GM19455 (cell line): Measurements from ENCODE around the gene NSMCE3.

Experiments used
- ATAC-seq: cut with Tn5 transposase; IDR thresholded peaks from one replicate; pipeline ENCODE4 v1.9.1; 2021; ENCODE audit not compliant: unreplicated experiment

Gene NSMCE3

DNA sequence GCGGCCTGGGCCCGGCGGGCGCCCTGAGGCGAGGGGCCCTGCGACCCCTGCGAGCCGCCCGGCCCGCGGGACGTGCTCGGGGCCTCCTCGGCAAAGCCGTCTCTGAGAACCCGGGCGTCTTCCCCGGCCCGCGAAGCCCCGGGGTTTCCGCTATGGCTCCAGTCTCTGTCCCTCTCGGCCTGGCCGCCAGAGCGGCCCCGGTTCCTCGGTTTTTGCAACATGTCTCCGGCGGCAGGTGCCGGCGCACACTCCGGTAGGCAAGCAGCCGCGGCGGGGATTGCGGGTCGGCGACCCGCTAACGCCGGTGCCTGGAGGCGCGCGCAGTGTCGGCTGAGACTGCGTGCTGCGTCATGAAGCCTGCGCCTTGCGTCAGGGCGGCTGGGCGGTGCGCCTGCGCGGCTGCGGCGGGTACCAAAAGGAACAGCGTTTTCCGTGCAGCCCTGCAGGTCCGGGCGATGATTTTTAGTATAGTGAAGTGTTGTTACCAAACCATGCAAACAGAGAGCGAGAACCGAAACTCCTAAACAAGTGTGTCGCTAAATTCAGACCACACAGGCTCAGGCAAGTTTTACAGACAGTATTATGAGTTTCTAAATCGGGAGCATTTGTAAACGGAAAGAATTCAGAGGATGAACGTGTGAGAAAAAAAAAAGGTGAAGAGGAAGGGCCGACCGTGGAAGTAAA lies at the start of gene NSMCE3:
TSS of gene NSMCE3 (minus strand) at position 338 of the 684 bp plus-strand sequence. CDS start at position 221, 117 bp downstream.
- ATAC-seq = peak; percentile 86

GRCh38 chr15:29316422-29316821 lies 46.8 kb upstream of the NSMCE3 start:
- ATAC-seq = no peak

DNA sequence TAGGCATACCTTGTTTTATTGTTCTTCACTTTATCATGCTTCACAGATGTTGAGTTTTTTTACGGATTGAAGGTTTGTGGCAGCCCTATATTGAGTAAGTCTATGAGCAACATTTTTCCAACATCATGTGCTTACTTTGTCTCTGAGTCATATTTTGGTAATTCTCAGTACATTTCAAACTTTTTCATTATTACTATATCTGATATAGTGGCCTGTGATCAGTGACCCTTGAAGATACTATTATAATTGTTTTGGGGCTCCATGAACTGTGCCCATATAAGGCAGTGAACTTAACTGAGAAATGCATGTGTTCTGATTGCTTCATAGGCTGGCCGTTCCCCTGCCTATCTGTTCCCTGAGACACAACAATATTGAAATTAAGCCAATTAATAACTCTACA lies 42.8 kb upstream of the NSMCE3 start:
- ATAC-seq = no peak

DNA sequence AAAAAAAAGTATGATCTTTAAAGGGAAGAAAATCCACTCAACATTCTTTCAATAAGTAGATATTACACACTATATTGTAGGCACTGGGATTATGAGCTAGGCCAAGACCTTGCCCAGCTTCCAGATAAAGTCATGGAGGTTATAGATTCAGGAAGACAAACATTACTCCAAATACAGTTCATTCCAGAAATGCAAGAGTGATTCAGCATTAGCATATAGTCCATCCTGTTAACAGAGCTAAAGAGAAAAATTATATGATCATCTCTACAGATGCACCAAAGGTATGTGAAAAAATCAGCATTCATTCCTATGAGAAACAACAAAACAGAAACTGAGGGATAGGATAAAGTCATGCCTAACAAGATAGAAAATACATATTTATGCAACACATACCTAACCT lies 42.1 kb upstream of the NSMCE3 start:
- no peak for ATAC-seq

DNA sequence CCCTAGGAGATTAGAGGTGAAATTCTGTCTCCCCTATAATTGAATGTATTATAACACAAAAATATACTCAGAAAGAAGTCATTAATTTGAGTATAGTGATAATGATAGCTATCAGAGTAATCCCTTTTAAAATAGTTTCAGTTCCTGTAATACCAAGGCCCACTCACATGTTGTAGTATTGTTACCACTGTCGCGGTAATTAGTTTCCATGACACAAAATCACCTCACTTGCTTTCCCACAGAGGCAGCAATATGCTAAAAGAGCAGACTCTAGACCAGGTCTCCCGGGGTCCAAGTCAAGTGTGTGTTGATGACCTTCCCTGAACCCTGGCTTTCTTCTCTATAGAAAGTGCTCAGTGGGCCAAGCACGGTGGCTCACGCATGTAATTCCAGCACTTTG lies 39.5 kb upstream of the NSMCE3 start:
- no peak for ATAC-seq

DNA sequence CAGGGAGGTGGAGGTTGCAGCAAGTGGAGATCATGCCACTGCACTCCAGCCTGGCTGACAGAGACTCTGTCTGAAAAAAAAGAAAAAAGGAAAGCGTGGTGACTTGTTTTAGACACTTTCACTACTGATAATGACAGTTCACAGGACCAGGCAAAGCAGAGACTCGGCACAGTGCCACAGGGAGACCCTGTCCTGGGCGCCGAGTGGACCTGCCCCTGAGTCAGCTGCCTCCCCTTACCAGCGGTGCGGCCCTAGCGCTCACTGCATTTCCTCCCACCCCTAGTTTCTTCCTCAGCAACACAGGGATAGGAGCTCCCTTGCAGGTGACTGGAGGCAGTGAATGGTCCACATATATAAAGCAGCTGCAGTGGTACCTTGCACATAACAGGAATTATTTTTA lies 38.7 kb upstream of the NSMCE3 start:
- ATAC-seq = no peak

DNA sequence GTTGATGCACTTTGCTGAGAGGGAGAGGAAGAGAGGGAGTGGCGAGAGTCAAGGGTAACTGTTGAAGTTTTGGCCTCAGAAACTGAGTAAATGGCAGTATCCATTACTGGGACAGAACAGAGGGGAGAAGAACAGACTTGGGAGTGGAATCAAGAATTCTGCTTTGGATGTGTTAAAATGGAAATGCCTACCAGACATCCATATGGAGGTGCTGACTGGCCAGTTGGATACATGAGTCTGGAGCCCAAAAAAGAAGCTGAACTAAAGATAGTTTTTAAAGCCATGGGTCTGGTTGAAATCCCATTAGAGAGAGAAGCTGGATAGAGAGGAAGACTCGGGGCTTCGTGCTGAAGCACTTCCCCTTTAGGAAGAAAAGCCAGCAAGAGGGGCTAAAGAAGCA lies 35.9 kb upstream of the NSMCE3 start:
- ATAC-seq = no peak

- ATAC-seq = no peak
These were observed 33.2 kb upstream of the NSMCE3 start for GRCh38 chr15:29302871-29303270.

GRCh38 chr15:29299784-29300183 lies 30.2 kb upstream of the NSMCE3 start:
- no peak for ATAC-seq

DNA sequence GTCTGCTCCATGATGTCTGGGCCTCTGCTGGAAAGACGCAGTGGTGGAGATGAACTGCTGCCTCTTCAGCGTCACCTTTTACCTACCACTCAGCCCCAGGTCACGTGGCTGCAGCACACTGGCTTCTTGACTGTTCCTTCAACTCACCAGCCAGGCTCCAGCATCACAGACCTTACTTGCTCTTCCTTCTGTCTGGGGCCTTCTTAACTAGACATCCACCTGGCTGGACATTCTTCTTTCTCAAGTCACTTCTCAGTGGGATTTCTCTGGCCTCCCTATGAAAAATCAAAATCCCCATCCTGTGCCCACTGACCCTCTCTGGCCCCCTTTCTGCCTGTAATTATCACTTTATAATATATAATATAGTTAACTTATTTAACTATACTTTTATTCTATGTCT lies 29.7 kb upstream of the NSMCE3 start:
- ATAC-seq = no peak

- ATAC-seq = no peak
These were observed 25.2 kb upstream of the NSMCE3 start for GRCh38 chr15:29294732-29295325.

- ATAC-seq = no peak
These were observed 21.6 kb upstream of the NSMCE3 start for GRCh38 chr15:29291067-29291845.

DNA sequence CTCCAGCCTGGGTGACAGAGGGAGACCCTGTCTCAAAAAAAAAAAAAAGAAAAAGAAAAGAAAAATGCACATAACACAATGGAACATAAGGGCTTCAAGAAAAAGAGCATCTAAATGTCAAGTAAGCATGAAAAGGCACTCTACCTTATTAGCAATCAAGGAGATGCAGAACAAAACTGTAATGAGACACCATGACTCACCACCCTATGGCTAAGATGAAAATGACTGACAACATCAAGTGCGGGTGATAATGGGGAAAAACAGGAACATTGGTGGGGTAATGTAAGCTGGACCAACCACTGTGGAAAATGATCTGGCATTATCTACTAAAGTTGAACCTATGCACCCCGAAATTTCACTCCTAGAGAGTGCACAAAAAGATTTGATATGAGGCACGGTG lies 19.6 kb upstream of the NSMCE3 start:
- no peak for ATAC-seq

DNA sequence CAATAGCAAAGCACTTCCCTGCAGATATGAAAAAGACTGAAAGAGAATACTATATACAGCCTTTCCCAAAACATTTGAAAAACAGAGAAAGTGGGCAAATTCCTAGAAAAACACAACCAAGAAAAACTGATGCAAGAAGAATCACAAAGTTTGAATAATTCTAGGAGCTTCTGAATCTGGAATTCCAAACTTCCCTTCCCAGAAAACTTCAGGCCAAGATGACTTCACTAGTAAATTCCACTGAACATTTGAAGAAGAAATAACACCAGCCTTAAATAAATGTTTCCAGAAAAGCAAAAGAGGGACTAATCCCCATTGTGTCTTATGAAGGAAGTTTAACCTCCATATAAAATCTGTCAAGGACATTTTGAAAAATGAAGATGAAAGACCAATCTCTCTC lies 15.8 kb upstream of the NSMCE3 start:
- no peak for ATAC-seq

GRCh38 chr15:29283381-29283780 lies 13.8 kb upstream of the NSMCE3 start:
- no peak for ATAC-seq

DNA sequence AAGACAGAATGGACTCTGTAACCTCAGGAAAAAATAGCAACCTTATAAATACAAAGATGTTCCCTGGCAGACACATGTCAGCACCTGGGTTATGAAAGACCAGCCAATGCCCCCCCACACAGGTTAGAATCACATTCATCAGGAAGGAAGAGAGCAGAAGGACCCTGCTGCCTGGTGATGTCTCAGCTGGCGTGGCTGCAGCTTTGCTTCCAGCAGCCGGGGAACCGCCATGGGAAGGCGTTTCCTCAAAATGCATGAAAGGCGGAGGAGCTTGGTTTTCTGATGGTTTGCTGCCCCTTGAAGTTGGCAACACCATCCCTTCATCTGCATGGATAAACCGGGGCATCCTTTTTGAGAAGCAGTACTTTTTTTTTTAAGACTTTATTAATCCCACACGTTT lies 10.9 kb upstream of the NSMCE3 start:
- ATAC-seq = no peak

GRCh38 chr15:29278436-29279105 lies 8.9 kb upstream of the NSMCE3 start:
- ATAC-seq = no peak

GRCh38 chr15:29276366-29276765 lies 6.7 kb upstream of the NSMCE3 start:
- no peak for ATAC-seq

GRCh38 chr15:29275855-29276254 lies 6.2 kb upstream of the NSMCE3 start:
- ATAC-seq = no peak

GRCh38 chr15:29274946-29275345 lies 5.3 kb upstream of the NSMCE3 start:
- no peak for ATAC-seq

DNA sequence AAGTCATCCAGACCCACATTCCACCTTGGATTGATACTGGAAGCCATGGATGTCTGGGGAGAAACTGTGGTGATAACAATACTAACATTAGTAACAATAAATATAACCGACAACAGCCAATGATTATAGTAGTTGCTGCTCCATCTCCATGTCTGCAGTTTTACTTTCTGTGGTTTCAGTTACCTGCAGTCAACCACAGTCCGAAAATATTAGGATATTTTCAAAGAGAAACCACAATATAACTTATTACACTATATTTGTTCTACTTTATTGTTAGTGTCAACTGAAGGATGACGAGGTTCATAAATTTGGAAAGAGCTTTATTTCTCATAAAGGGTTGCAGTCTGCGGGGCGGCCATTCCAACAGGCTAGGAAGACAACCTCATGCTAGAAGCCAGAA lies 2.6 kb upstream of the NSMCE3 start:
- no peak for ATAC-seq

DNA sequence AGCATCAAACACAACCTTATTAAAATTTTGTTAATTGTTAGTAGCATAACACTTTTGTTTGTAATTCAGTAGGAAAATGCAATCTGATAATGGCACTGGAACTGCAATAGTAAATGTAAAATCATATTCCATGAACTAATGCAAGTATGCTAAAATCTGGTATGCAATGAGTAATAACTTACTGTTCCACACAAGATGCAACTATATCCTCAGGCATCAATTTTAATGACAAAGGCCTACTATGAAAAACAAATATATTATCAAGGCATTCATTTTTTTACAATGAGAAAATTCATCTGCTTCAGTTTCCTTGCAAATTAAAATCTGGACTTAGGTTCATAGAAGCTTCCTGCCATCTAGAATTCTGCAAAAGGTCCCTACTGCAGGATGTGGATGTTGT lies 1.4 kb upstream of the NSMCE3 start:
- ATAC-seq = no peak
